Measurements from ENCODE around the gene SLC44A4. TPM values are rescaled to one million over a fixed set of nuclear protein-coding genes. Genes with fewer than 3 reads are reported as not detected.

SLC44A4 gene
- total RNA-seq, 1 donor from 2014 or later: 0.51 TPM

- DNase-seq (ENCODE audit: low spot score): no peak
Observed at GRCh38 chr6:31901415-31901952, 22.7 kb upstream of the SLC44A4 start.

DNA sequence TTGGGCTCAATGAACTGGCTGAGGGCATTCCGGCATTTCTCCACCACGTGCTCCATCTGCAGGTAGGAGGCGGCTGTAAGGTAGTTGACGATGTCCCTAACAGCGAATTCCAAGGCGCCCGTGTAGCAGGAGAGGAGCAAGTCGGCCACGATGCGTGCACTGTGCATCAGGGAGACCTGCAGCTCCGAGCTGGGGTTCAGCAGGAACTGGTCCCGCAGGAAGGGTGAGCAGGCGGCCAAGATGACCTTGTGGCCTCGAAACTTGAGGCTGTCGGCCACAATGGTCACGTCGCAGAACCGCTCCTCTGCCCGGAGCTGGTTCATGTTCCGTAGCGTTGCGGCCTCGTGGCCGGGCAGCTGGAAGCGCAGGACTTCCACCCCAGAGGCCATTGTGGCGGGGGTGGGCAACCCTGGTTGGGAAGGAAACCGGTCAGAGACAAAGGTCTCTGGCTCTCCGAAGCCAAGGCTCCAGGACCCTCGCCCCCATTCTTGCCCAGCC lies 22.2 kb upstream of the SLC44A4 start:
- no peak for DNase-seq (ENCODE audit: low spot score)

DNA sequence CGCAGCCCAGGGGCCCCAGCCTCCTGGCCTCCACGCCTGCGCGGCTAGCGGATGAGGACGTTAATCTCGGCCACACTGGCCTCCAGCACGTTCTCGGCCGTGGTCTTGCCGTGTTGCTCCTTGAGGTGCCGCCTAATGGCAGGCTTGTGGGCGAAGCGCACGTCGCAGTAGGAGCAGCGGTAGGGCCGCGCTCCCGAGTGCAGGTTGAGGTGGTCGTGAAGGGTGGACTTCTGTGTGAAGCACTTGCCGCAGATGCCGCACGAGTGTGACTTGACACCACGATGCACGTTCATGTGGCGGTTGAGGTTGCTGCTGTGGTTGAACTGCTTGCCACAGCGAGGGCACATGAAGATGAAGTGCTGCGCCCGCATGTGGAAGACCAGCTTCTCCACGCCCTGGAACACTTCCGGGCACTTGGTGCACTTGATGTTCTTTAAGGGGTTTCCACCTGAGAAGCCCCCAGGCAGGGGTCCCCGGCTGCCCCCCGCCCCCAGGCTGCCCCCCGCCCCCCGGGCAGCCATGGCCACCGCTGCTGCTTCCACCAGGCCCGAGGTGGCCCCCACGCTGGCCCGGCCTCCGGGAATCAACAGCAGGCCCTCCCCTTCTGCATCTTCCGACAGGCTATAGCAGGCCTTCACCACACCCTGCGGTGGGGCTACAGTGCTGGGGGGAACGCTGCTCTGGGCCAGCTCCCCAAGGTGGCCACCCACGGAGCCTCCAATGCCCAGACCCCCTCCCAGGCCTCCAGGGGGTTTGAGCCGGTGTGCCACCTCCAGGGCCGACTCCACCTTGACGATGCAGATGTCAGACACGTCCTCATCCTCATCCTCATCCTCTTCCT lies 21.3 kb upstream of the SLC44A4 start:
- DNase-seq (ENCODE audit: low spot score): no peak

DNA sequence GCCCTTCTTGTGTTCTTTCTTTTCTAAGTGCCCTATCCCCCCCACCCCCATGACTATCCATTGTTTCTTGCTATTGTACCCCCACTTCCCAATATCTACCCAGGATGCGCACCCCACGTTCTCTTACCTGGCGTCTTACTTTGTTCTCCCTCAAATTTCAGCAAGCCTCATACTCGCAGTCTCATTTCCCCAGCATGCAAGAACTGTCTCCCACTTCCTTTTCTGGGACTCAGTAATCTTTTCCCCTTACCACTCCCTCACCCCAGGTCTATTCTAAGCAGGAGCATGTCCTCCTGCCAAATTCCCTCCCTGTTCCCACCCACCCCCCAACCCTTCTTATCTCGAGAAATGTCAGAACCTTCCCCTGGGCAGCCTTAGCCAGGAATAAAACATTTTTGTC lies 20.4 kb upstream of the SLC44A4 start:
- DNase-seq (ENCODE audit: low spot score): no peak

DNA sequence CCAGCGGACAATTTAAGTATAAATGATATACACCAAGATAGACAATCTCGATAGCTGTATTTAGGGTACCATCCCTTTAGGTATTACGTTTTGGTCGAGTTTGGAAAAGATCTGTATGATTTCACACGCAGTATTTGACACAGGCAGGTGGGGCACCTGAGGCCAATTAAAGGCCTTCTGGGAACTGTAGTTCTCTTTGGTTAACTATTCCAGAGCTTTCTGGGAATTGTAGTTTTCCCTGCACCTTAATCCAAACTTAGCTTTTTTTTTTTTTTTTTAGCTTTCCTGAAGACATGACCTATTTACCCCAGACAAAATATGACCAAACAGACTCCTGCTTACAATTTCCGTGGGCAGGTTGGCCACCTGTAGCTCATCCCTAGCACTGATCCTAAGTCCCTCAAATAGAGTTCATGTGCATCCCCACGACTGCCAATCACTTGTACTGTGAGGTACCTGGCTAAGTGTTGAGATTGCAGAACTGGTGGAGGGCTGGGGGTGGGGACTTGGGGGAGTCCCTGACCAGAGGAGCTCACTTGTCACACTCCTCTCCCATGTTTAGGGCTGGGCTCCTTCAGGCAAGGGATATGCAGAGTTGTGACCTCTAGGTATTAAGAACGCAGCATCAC lies 19.7 kb upstream of the SLC44A4 start:
- no peak for DNase-seq (ENCODE audit: low spot score)

GRCh38 chr6:31897612-31898382 lies 19.0 kb upstream of the SLC44A4 start, which contains the start of gene EHMT2:
EHMT2 (minus strand) TSS chr6:31897698; CDS start chr6:31897677, 21 bp downstream.
- DNase-seq (ENCODE audit: low spot score): no peak

- no peak for DNase-seq (ENCODE audit: low spot score)
Observed at GRCh38 chr6:31896856-31897611, 18.2 kb upstream of the SLC44A4 start.

- no peak for DNase-seq (ENCODE audit: low spot score)
Observed at GRCh38 chr6:31896493-31896855, 17.7 kb upstream of the SLC44A4 start.

GRCh38 chr6:31892821-31893220 lies 14.0 kb upstream of the SLC44A4 start:
- no peak for DNase-seq (ENCODE audit: low spot score)

DNA sequence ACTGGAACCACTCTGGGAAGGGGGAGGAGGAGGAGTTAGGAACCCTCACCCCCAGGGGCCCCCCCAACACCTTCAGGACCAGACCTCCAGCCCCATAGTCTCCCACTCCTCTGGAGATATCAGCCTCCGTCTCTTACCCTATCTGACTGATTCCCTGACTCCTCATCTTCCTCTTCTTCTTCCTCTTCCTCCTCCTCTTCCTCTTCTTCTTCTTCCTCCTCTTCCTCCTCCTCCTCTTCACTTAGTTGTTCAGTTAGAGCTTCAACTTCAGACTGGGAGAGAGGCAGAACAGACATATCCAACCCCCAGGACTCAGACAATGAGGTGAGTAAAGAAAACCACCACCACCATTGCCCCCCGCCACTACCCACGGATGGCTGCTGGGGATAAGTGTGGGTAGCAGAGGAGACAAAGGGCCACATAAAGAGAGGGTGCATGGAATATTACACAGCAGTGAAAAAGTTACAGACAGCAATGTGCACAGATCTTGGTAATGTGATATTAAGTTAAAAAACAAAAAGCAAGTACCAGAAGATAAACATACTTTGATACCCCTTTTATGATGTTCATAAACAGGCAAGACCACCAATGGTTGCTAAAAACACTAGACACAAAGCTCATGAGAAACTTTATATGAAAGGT lies 10.7 kb upstream of the SLC44A4 start:
- DNase-seq (ENCODE audit: low spot score): no peak

- no peak for DNase-seq (ENCODE audit: low spot score)
Observed at GRCh38 chr6:31888276-31889258, 9.8 kb upstream of the SLC44A4 start.

DNA sequence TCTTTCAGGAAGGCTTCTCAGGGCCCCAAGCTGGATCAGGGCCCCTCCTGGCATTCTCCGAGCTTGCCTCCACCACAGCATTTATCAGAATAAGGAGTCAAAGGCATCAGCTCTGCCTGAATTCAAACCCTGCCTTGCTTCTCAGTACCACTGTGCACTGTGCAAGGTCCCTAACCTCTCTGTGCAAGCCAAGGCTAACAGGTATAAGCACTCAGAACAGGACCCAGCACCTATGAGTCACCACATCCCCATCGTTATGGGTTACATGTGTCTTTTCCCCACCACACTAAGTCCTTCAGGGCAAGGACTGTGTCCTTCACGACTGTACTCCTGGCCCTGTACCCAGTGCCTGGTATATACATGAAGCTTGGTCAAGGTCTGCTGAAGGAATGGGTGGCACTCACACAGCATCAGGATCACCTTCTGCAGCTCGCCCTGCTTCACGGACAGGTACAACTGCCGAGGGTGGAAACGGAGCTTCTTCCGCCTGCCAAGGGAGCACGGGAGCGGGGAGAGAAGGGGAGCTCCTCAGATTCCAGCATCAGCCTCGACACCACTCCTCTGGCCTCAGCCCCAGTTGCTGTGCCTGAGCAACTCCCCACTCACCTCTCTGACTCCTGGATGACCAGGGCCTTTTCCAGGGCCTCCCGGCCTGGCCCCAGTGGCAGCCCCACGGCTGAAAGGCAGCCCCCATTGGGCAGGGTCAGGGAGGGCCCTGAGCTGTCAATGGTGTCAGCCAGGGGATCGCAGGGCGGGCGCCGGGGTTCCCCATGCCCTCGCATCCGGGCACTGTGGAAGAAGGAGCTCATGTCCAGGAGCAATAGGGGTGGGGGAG lies 8.6 kb upstream of the SLC44A4 start:
- DNase-seq (ENCODE audit: low spot score): no peak

DNA sequence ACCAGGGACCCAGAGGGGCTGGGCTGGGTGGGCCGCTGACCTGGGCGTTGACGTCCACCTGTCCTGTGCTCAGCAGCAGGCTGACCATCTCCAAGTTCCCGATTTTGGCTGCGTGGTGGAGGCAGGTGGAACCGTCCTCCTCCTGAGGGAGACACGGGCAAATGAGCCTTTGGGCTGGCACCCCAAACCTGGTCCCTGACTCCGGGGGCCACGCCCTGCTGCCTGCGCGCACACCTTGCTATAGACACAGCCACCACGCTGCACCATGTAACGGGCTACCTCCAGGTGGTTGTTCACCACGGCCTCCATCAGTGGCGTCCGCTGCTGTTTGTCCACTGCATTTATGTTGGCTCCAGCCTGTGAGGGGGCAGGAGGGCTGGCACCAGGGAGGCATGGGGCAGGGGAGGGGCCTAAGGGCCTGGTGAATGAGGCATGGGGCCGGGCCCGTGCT lies 7.8 kb upstream of the SLC44A4 start:
- DNase-seq (ENCODE audit: low spot score): no peak

- no peak for DNase-seq (ENCODE audit: low spot score)
Observed at GRCh38 chr6:31884528-31885035, 5.8 kb upstream of the SLC44A4 start.

DNA sequence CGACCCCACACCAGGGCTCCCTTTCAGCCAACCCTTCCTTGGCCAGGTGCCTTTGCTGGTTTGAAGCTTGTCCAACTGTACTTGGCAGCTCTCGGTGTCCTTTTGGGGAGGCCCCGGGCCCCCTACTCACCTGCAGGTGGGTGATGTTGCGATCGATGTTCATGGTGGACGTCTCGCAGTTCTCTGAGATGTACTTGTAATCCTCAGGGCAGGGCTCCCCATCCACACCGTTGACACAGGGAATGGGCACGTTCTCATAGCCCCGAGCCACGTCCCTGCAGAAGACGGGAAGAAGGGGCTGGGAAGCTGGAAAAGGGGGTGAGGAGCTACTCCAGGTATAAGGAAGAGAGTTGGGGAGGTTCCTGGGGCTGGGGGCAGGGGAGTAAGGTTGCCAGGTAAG lies 4.9 kb upstream of the SLC44A4 start:
- DNase-seq (ENCODE audit: low spot score): no peak

DNA sequence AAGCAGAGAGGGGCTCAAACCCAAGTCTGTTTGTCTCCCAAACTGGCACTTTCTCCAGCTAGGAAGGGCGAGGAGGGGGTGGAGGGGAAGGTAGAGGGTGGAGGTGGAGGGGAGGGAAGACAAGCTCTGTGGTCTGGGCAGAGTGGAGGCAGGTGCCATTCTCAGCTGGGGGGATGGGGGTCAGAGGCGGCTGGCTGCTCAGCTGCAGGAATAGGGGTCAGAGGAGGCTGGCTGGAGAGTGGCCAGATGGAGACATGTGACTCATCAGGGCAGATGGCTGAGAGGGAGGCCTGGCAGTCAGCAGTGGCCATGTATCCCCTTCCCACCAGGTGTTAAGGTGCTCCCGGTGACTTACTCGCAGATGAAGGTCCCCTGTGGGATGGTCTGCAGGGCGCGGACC lies 3.5 kb upstream of the SLC44A4 start:
- no peak for DNase-seq (ENCODE audit: low spot score)

DNA sequence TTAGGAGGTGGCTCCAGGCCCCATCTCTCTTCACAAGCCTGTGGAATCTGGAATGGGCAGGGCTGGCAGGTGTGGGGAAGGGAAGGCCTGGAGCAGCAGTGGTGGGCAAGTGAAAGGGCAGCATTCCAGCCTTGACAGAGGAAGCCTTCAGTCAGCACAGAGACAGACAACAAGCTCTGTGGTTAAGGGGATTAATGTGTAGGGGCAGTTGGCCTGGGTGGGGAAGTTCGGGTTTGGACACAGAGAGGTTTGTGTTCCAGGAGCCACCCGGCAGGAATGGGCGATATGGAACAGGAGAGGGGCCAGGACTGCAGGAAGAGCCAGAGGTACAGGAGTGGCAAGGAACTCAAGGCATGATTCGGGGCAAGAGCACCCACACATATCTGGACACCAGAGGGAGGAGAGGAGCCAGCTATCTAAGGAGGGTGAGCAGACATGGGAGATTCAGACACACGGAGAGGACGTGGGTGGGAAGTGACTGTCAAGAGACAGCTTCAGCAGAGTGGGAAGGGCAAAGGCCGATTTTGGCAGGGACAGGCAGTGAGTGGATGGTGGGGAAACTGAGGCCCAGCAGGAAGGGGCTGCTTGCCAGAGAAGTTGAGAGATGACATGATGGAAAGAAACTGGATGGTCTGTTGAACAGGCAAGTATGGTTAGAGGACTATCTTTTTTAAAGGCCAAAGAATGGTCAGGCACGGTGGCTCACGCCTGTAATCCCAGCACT lies 2.5 kb upstream of the SLC44A4 start:
- no peak for DNase-seq (ENCODE audit: low spot score)

All from mesenteric fat pad (tissue), 1 donor.